ENCODE data around the gene IL7R.

The IL7R gene

GRCh38 chr5:35856765-35857351, at the start of gene IL7R:
Gene IL7R, plus strand, starts transcription at chr5:35856891. Its CDS starts 87 bp downstream, at chr5:35856978.
- in situ Hi-C loops (cut with MboI; ENCODE audit: low sequenced_read_pairs): no loop called here

- in situ Hi-C loops (cut with MboI; ENCODE audit: low sequenced_read_pairs): no loop called here
Observed at GRCh38 chr5:35810601-35811000, 46.1 kb upstream of the IL7R start.

DNA sequence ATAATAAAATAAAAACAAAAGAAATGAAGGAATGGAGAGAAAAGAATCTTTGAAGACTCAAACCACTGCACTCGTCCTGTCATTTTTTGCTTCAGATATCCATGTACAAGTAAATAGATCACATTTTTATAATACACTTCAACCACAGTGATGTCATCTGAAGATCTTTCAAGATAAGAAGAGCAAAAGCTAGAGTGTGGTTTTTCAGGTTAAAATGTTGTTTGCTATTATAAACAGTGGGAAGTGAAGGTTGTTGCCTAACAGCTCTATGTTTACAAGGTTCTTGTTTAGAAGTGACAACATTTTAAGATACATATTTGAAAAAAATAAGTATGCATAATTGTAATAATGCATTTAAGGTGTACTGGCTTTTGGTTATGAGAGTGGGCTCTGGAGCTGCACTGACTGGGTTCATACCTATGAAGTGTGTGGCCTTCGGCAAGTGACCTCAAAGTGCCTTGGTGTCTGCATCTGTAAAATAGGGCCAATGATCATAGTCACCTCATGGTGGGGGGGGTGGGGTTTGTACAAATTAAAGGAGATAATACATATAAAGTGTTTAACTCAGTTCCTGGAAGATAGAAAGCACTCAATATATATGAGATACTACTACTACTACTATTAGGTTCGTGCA, 45.5 kb upstream of the IL7R start:
- in situ Hi-C loops (cut with MboI; ENCODE audit: low sequenced_read_pairs): no loop called here

GRCh38 chr5:35813521-35813920, 43.2 kb upstream of the IL7R start:
- in situ Hi-C loops (cut with MboI; ENCODE audit: low sequenced_read_pairs): no loop called here

DNA sequence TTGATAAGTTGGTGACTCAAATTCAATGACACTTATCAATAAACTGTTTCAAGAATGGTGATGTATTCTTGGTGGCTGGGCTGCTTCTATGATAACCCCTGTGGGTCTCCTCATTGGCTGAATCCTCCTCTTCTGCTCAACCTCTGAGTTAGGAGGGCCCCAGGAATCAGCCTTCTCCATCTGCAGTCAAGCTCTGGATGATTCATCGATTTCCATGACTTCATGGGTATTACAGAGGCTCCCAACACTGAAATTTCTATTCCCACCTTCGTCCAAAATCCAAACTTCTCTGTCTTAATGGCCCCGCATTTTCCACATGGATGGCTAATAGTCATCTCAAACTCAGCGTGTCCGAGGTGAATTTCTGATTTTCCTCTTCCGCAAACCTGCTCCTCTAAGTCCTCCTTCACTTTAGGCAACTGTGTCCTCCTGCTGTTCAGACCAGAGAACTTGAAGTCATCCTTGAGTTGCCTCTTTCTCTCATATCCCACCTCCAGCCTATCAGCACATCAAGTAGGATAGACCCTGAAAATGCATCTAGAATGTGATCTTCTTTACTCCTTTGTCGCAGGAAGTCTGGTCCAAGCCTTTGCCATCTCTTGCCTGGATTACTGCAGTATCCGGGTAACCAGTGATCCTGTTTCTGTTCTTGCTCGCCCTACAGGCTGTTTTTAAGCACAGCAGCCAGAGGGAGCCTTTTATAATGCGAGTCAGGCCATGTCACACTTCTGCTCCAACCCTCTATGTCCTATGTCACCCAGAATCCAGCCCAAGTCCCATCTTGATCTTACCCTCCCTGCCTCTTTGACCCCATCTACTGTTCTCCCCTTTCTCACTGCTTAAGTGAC, 41.4 kb upstream of the IL7R start:
- in situ Hi-C loops (cut with MboI; ENCODE audit: low sequenced_read_pairs): no loop called here

DNA sequence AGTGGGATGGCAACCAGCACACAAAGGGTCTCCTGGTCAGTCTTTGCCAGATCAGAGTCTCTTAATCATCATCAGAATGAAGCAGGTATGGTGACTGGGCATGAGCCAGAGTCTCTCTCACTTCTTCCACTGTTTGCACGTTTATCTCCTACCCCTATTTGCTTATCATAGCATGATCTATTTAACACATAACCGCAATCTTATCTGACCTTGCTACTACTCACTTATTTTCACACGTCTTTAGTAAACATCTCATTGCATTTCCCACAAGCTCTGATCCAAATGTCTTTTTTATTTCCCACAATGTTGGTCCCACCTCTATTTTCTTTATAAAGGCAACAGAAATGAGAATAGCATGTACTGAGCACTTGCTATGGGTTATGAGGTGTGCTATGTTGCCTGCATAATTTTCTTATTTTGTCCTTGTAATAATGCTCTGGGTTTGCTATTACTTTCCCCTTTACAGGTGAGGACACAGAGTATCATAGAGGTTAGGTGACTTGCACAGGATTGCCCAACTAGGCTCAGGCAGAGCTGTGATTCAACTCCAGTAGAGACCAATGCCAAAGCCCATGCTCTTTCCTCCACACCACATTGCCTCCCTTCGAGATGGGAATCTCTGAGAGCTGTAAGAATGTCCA, 39.7 kb upstream of the IL7R start:
- in situ Hi-C loops (cut with MboI; ENCODE audit: low sequenced_read_pairs): no loop called here

DNA sequence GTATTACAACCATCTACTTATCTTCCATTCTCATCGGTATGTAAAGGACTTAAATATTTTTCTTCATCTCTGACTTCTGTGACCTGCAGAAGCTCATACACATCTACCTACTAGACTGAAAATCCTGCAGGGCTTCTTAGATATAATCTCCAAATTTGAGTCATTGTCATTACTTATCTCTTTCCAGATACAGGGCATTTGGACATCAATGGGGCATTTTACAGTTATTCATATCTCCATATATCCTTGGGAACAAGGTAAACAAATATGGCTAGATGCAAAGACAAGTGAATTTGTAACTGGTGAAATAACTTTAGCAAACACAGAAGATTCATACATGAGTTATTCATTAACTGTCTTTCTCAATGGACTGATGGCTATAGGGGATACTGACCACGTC, 37.7 kb upstream of the IL7R start:
- in situ Hi-C loops (cut with MboI; ENCODE audit: low sequenced_read_pairs): no loop called here

DNA sequence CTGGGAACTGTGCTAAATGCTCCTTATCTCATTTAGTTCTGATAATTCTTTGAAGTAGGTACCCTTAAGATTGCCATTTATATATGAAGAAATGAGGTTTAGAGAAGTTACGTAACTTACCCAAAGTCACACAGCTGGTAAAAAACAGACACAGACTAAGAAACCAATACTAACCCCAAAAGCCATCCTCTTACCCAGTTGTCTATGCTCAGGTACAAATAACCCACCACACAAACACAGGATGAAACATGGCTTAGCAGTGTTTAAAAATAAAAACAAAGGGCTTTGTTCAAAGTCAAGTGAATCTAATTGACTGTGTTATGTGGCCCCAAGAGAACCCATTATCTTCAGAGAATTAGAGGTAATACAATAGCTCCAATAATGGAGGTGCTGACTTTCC, 37.0 kb upstream of the IL7R start:
- in situ Hi-C loops (cut with MboI; ENCODE audit: low sequenced_read_pairs): no loop called here

- in situ Hi-C loops (cut with MboI; ENCODE audit: low sequenced_read_pairs): no loop called here
Observed at GRCh38 chr5:35820735-35821134, 36.0 kb upstream of the IL7R start.

DNA sequence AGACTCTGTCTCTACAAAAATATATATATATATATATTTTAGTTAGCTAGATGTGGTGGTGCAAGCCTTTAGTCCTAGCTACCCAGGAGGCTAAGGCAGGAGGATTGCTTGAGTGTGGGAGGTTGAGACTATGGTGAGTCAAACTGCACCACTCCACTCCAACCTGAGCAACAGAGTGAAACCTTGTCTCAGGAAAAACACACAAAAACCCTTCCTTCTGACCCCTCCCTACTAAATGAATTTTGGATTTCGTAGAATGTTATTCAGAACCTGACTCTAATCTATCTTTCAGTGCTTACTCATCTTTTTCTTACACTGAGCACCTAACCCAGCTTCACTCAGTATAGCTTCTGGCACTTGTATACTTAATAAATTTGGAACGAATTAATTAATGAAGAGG, 35.2 kb upstream of the IL7R start:
- in situ Hi-C loops (cut with MboI; ENCODE audit: low sequenced_read_pairs): no loop called here

DNA sequence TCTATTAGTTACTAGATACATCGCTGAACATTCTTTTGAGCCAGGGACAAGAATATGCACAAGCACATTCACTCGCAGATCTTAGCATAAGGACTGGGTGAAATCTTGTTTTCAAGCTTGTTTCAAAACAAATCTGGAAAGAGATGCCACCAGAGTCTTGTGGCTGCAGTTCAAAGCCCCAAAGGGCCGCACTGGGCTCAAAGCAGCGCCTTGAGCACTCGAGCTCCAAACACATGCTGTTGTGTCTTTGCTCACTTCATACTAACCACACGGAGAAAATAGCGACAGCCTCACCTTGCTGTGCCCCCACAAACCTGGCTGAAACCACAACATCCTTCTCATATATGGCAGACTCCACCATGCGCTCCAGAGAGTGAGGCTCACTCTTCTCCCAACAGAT, 34.2 kb upstream of the IL7R start:
- in situ Hi-C loops (cut with MboI; ENCODE audit: low sequenced_read_pairs): no loop called here

DNA sequence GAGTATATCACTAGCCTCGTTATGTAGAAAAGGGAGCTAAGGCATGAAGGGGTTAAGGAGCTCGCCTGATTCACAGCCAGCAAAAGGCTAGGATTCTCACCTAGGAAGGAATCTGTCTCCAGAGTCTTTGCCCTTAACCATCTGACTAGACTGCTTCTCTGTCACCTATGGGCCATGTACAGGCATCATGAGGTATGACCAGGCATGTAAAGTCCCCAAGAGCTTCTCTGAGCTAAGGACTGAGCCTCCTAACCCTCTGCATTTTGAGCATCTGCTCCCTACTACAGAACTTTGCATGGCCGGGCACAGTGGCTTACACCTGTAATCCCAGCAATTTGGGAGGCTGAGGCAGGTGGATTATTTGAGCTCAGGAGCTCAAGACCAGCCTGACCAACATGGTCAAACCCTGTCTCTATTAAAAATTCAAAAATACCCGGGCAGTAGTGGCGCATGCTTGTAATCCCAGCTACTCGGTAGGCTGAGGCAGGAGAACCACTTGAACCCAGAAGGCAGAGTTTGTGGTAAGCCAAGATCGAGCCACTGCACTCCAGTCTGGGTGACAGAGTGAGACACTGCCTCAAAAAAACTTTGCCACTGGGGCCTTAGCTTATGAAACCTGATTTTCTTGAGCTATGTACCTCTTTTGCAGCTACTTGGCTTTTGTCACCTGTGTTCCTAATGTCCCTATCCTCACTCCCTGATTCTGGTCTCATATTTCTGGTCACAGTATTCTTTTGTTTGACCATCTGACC, 33.2 kb upstream of the IL7R start:
- in situ Hi-C loops (cut with MboI; ENCODE audit: low sequenced_read_pairs): no loop called here

DNA sequence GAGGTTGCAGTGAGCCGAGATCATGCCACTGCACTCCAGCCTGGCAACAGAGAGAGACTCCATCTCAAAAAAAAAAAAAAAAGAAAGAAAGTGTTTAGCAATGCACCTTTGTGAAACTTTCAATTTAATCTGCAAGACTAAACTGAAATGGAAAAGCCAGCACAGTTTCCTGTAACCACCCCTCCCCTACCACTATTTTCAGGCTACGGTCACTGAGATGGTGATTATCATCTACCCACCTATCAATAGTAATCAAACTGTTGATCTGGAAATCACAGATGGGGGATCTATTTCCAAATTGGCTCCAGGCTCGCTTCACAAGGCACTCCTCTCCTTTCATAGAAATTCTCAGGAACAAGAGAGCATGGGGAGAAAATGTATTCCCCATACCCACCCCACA, 30.6 kb upstream of the IL7R start:
- in situ Hi-C loops (cut with MboI; ENCODE audit: low sequenced_read_pairs): no loop called here

DNA sequence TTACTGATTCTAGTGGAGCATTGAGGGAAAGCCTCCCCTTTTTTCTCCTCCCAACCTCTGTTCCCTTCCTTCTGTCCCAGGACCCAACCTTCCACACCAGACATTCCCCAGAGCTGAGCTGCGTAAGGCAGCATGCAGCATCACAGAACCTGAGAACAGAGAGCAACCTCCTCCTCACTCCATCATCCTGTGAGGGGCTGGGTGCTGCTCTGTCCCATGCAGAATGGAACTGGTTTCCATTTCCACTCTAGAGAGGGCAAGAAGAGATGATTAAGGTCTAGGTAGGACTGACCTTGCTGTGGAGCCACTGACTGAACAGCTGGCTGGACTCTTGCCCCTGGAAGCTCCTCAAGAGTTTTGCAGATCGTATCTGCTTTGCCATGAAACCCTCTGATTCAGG, 30.1 kb upstream of the IL7R start:
- in situ Hi-C loops (cut with MboI; ENCODE audit: low sequenced_read_pairs): no loop called here

DNA sequence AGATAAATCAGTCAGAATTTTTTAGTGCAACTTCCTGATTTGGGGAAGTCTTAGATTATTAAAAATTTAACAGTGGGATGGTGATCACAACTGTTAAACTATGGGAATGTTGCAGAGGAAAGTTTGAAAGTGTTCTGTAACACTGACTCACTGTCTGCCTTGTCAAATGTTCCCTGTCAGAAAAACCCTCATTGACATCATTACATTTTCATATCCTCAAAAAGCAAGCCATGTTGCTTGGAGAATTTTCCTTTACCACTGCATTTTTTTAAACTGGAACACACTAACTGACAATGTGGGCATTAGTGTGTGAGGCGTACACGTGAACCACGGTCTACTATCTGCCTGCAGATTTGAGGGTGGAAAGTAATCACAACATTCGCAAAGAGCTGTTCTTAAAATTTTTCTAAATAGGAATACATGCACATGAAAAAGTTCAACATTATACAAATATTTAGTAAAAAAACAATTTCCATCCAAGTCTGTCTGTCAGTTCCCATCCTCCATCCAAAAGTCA, 28.6 kb upstream of the IL7R start:
- in situ Hi-C loops (cut with MboI; ENCODE audit: low sequenced_read_pairs): no loop called here

- in situ Hi-C loops (cut with MboI; ENCODE audit: low sequenced_read_pairs): no loop called here
Observed at GRCh38 chr5:35830587-35830986, 26.1 kb upstream of the IL7R start.

DNA sequence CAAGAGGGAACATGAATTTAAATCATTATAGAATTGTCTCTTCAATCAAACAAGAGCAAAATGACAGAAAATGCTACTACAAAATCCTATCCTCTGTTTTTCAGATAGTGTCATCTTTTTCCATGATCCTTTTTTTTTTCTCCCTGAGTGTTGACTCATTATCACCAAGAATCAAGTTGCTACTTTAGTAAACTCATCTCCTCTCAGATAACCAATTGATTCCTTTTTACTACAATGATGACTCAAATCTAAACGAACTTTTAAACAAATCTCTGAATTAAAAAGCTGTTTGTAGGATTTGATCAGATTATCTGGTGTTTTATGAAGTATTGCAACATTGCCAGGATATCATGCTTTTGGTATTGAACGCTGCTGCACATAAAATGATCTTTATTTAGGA, 23.9 kb upstream of the IL7R start:
- in situ Hi-C loops (cut with MboI; ENCODE audit: low sequenced_read_pairs): no loop called here

DNA sequence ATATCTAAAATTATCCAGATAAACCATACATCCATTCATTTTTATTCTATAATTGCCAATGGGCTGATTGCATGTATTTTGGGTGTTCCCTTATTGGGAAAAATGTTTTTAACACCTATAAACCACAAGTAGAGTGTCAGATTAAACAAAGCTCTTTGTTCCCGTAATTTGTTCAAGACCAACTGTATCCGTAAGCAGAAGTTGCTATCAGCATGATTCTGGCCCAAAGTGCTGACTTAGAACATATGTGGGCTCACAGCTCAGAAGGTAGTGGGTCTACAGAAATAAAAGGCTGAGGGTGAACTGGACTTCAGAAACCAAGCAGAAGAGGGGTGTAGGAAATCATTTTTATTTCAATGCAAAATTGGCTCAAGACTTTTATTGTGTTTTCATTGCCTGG, 23.5 kb upstream of the IL7R start:
- in situ Hi-C loops (cut with MboI; ENCODE audit: low sequenced_read_pairs): no loop called here

- in situ Hi-C loops (cut with MboI; ENCODE audit: low sequenced_read_pairs): no loop called here
Observed at GRCh38 chr5:35835796-35836742, 20.6 kb upstream of the IL7R start.
